Trophoblast cell (in vitro differentiated cells and primary cell): ENCODE measurements around the gene SLC7A14.

Source experiments
- DNase-seq, 2 donors: peaks; one replicate each; pipeline ENCODE4 v3.0.0-alpha.2; 2016
- H2AFZ ChIP-seq: 2 replicates; pipeline ENCODE4 v1.6.1; 2013; ENCODE audit warnings: low read length, moderate library complexity, mild to moderate bottlenecking; ENCODE audit not compliant: insufficient read depth, poor library complexity
- H2AK5ac ChIP-seq: 2 replicates; pipeline ENCODE4 v1.6.1; 2013; ENCODE audit warnings: mild to moderate bottlenecking, low read length
- H2BK120ac ChIP-seq: 2 replicates; pipeline ENCODE4 v1.6.1; 2013; ENCODE audit warnings: low read length, mild to moderate bottlenecking, moderate library complexity; ENCODE audit not compliant: insufficient read depth, poor library complexity
- H2BK12ac ChIP-seq: 2 replicates; pipeline ENCODE4 v1.6.1; 2013; ENCODE audit warnings: mild to moderate bottlenecking, low read length, moderate library complexity
- H2BK5ac ChIP-seq: 2 replicates; pipeline ENCODE4 v1.6.1; 2013; ENCODE audit warnings: low read length, low read depth, moderate library complexity, mild to moderate bottlenecking; ENCODE audit not compliant: poor library complexity
- H3K14ac ChIP-seq: 2 replicates; pipeline ENCODE4 v1.6.1; 2013; ENCODE audit warnings: mild to moderate bottlenecking, low read length
- H3K18ac ChIP-seq: 2 replicates; pipeline ENCODE4 v1.6.1; 2013; ENCODE audit warnings: mild to moderate bottlenecking, low read length
- H3K23ac ChIP-seq: 2 replicates; pipeline ENCODE4 v1.6.1; 2013; ENCODE audit warnings: low read length
- H3K27ac ChIP-seq: 2 replicates; pipeline ENCODE4 v1.5.1; 2013; ENCODE audit warnings: low read depth, mild to moderate bottlenecking, inconsistent platforms, low read length, moderate library complexity
- H3K27me3 ChIP-seq: 2 replicates; pipeline ENCODE4 v1.6.1; 2013; ENCODE audit warnings: inconsistent platforms, mild to moderate bottlenecking, low read length, moderate library complexity; ENCODE audit not compliant: insufficient read depth
- H3K36me3 ChIP-seq, 2 experiments: 1 replicate in 1 of 2; 2 replicates in 1 of 2; pipeline ENCODE4 v1.6.1; 2013; ENCODE audit warnings: low read length in 2 of 2, mild to moderate bottlenecking in 2 of 2, moderate library complexity in 1 of 2; ENCODE audit not compliant: insufficient read depth in 2 of 2, control insufficient read depth in 1 of 2
- H3K4ac ChIP-seq: 2 replicates; pipeline ENCODE4 v1.6.1; 2013; ENCODE audit warnings: low read depth, mild to moderate bottlenecking, low read length, moderate library complexity
- H3K4me1 ChIP-seq, 2 experiments: 1 replicate in 1 of 2; 2 replicates in 1 of 2; pipeline ENCODE4 v1.6.1; 2013; ENCODE audit warnings: low read length in 2 of 2, mild to moderate bottlenecking in 2 of 2, moderate library complexity in 1 of 2; ENCODE audit not compliant: insufficient read depth in 2 of 2, control insufficient read depth in 1 of 2
- H3K4me2 ChIP-seq: 2 replicates; pipeline ENCODE4 v1.6.1; 2013; ENCODE audit warnings: inconsistent platforms, mild to moderate bottlenecking, low read length, moderate library complexity
- H3K4me3 ChIP-seq: 2 replicates; pipeline ENCODE4 v1.5.1; 2013; ENCODE audit warnings: mild to moderate bottlenecking, low read depth, low read length, inconsistent platforms
- H3K79me1 ChIP-seq: one replicate; pipeline ENCODE4 v1.6.1; 2013; ENCODE audit warnings: low read length
- H3K79me2 ChIP-seq: 2 replicates; pipeline ENCODE4 v1.6.1; 2013; ENCODE audit warnings: low read length, mild to moderate bottlenecking; ENCODE audit not compliant: control insufficient read depth, insufficient read depth, poor library complexity
- H3K9ac ChIP-seq: 2 replicates; pipeline ENCODE4 v1.6.1; 2013; ENCODE audit warnings: mild to moderate bottlenecking, low read length
- H3K9me3 ChIP-seq: 2 replicates; pipeline ENCODE4 v1.6.1; 2013; ENCODE audit warnings: low read depth, mild to moderate bottlenecking, control low read depth, inconsistent platforms, low read length; ENCODE audit not compliant: insufficient read depth
- H4K12ac ChIP-seq: 2 replicates; pipeline ENCODE4 v1.6.1; 2013; ENCODE audit warnings: low read depth, mild to moderate bottlenecking, low read length, moderate library complexity
- H4K8ac ChIP-seq: 2 replicates; pipeline ENCODE4 v1.6.1; 2013; ENCODE audit warnings: low read depth, mild to moderate bottlenecking, low read length, moderate library complexity
- H4K91ac ChIP-seq: one replicate; pipeline ENCODE4 v1.6.1; 2013; ENCODE audit warnings: low read depth, mild to moderate bottlenecking, low read length, moderate library complexity
- WGBS: extraction: QIAGEN DNeasy Blood & Tissue Kit; methylation state at CpG from one replicate; pipeline ENCODE4 v1.1.7; 2013; ENCODE audit warnings: missing lambda C conversion rate; ENCODE audit not compliant: insufficient read length, insufficient coverage; ENCODE audit errors: extremely low coverage; 5-methylcytosine and 5-hydroxymethylcytosine counted together

Gene SLC7A14

GRCh38 chr3:170621256-170621655 lies 35.4 kb upstream of the SLC7A14 start:
- no peak overlapping the region for H3K4me2 ChIP-seq
- no peaks in the 10 kb centered on the region for H3K27me3 ChIP-seq
- no peak overlapping the region for H2BK12ac ChIP-seq
- H3K4ac ChIP-seq: no peak overlapping the region
- no peak overlapping the region for H2AFZ ChIP-seq
- no peak overlapping the region for H3K14ac ChIP-seq
- H2AK5ac ChIP-seq: no peak overlapping the region
- H4K12ac ChIP-seq: no peak overlapping the region
- H3K27ac ChIP-seq: no peak overlapping the region
- no peaks in the 10 kb centered on the region for H3K36me3 ChIP-seq
- no peak overlapping the region for H4K8ac ChIP-seq
- DNase-seq: no peak
- no peaks in the 10 kb centered on the region for H3K79me2 ChIP-seq
- no peak overlapping the region for H3K18ac ChIP-seq
- no peak overlapping the region for H3K4me3 ChIP-seq
- H3K9me3 ChIP-seq: peaks cover 4% of the 10 kb centered on the region
- H2BK120ac ChIP-seq: no peak overlapping the region
- peak overlapping the region; percentile 10 for H4K91ac ChIP-seq
- H2BK5ac ChIP-seq: no peak overlapping the region
- H3K23ac ChIP-seq: no peak overlapping the region
- no peak overlapping the region for H3K9ac ChIP-seq
- H3K79me1 ChIP-seq: no peaks in the 10 kb centered on the region
- peaks cover 3 to 11% of the 10 kb centered on the region in 2 experiments for H3K4me1 ChIP-seq
- no CpG with 5 or more reads among the region's 5 CpGs for WGBS

- no peak overlapping the region for H3K4me3 ChIP-seq
- H3K4me2 ChIP-seq: no peak overlapping the region
- no peaks in the 10 kb centered on the region for H3K36me3 ChIP-seq
- H3K18ac ChIP-seq: no peak overlapping the region
- no peak overlapping the region for H4K91ac ChIP-seq
- H3K27ac ChIP-seq: no peak overlapping the region
- no peak overlapping the region for H2BK5ac ChIP-seq
- no peak overlapping the region for H2AK5ac ChIP-seq
- H4K8ac ChIP-seq: no peak overlapping the region
- H2AFZ ChIP-seq: no peak overlapping the region
- H3K4me1 ChIP-seq: no peaks in the 10 kb centered on the region
- no peaks in the 10 kb centered on the region for H3K79me1 ChIP-seq
- H3K27me3 ChIP-seq: no peaks in the 10 kb centered on the region
- H3K14ac ChIP-seq: no peak overlapping the region
- no peak overlapping the region for H2BK120ac ChIP-seq
- H2BK12ac ChIP-seq: no peak overlapping the region
- H3K9ac ChIP-seq: no peak overlapping the region
- no peak overlapping the region for H3K4ac ChIP-seq
- no peak overlapping the region for H3K23ac ChIP-seq
- no CpG with 5 or more reads among the region's 5 CpGs for WGBS
- H3K79me2 ChIP-seq: no peaks in the 10 kb centered on the region
- H4K12ac ChIP-seq: no peak overlapping the region
- no peaks in the 10 kb centered on the region for H3K9me3 ChIP-seq
- peak; percentile 27 to 74 for DNase-seq
Measured at GRCh38 chr3:170614214-170614966, 28.5 kb upstream of the SLC7A14 start.

- no peaks in the 10 kb centered on the region for H3K4me1 ChIP-seq
- no peaks in the 10 kb centered on the region for H3K36me3 ChIP-seq
- H3K79me2 ChIP-seq: no peaks in the 10 kb centered on the region
- H2BK5ac ChIP-seq: no peak overlapping the region
- H3K9me3 ChIP-seq: no peaks in the 10 kb centered on the region
- H3K18ac ChIP-seq: no peak overlapping the region
- H3K4ac ChIP-seq: no peak overlapping the region
- no peak overlapping the region for H3K9ac ChIP-seq
- H2AK5ac ChIP-seq: no peak overlapping the region
- no peak for DNase-seq
- no peak overlapping the region for H3K14ac ChIP-seq
- H2BK12ac ChIP-seq: no peak overlapping the region
- no peak overlapping the region for H2BK120ac ChIP-seq
- no peak overlapping the region for H3K4me3 ChIP-seq
- H3K79me1 ChIP-seq: no peaks in the 10 kb centered on the region
- H3K23ac ChIP-seq: no peak overlapping the region
- WGBS: no CpG with 5 or more reads among the region's 2 CpGs
- no peak overlapping the region for H2AFZ ChIP-seq
- H4K91ac ChIP-seq: no peak overlapping the region
- H4K12ac ChIP-seq: no peak overlapping the region
- H3K27me3 ChIP-seq: no peaks in the 10 kb centered on the region
- no peak overlapping the region for H3K27ac ChIP-seq
- no peak overlapping the region for H4K8ac ChIP-seq
- no peak overlapping the region for H3K4me2 ChIP-seq
Measured at GRCh38 chr3:170611751-170612150, 25.9 kb upstream of the SLC7A14 start.

GRCh38 chr3:170610321-170610884 lies 24.5 kb upstream of the SLC7A14 start:
- H3K27ac ChIP-seq: no peak overlapping the region
- no peaks in the 10 kb centered on the region for H3K9me3 ChIP-seq
- no peak overlapping the region for H4K91ac ChIP-seq
- no peak overlapping the region for H3K4ac ChIP-seq
- WGBS: no CpG with 5 or more reads among the region's 8 CpGs
- H3K23ac ChIP-seq: no peak overlapping the region
- no peak overlapping the region for H3K4me2 ChIP-seq
- H3K79me1 ChIP-seq: no peaks in the 10 kb centered on the region
- no peaks in the 10 kb centered on the region for H3K79me2 ChIP-seq
- no peak overlapping the region for H3K14ac ChIP-seq
- H3K36me3 ChIP-seq: no peaks in the 10 kb centered on the region
- H3K9ac ChIP-seq: no peak overlapping the region
- no peak overlapping the region for H4K12ac ChIP-seq
- DNase-seq: no peak
- H3K4me3 ChIP-seq: no peak overlapping the region
- no peak overlapping the region for H3K18ac ChIP-seq
- H2BK12ac ChIP-seq: no peak overlapping the region
- H3K27me3 ChIP-seq: no peaks in the 10 kb centered on the region
- H2AK5ac ChIP-seq: no peak overlapping the region
- H2AFZ ChIP-seq: no peak overlapping the region
- H3K4me1 ChIP-seq: no peaks in the 10 kb centered on the region
- H4K8ac ChIP-seq: no peak overlapping the region
- H2BK5ac ChIP-seq: no peak overlapping the region
- no peak overlapping the region for H2BK120ac ChIP-seq
